HL-60 (cell line): ENCODE data around the gene SUPT3H.

Experiments used
- DNase-seq, 2 experiments: peaks; one replicate each; pipeline ENCODE4 v3.0.0-alpha.2; 2010 to 2020; ENCODE audit warnings: low read depth in 1 of 2, low spot score in 1 of 2
- H3K27ac ChIP-seq: fragments of 250-450 bp; sonication (Bioruptor Pico); replicated peaks from 2 replicates; pipeline ENCODE4 v1.5.1; 2020; ENCODE audit warnings: mild to moderate bottlenecking, moderate library complexity
- H3K27me3 ChIP-seq: fragments of 250-450 bp; sonication (Bioruptor Pico); 2 replicates; pipeline ENCODE4 v1.5.1; 2021; ENCODE audit warnings: mild to moderate bottlenecking, moderate library complexity; ENCODE audit not compliant: insufficient read depth, poor library complexity, severe bottlenecking
- H3K4me3 ChIP-seq: replicated peaks from 2 replicates; pipeline ENCODE4 v1.5.1; 2011; ENCODE audit warnings: mild to moderate bottlenecking, control low read depth, low read length; ENCODE audit not compliant: insufficient read depth
- CTCF ChIP-seq: IDR thresholded peaks from one replicate; pipeline ENCODE4 v1.5.1; 2011; ENCODE audit warnings: low read length, control low read depth, inconsistent platforms; ENCODE audit not compliant: insufficient read depth
- GABPA ChIP-seq: IDR thresholded peaks from 2 replicates; pipeline ENCODE4 v1.6.1; 2012; ENCODE audit warnings: low read depth
- POLR2AphosphoS5 ChIP-seq: IDR thresholded peaks from 2 replicates; pipeline ENCODE4 v1.6.1; 2012; ENCODE audit warnings: low read depth
- REST ChIP-seq: IDR thresholded peaks from 2 replicates; pipeline ENCODE4 v1.6.1; 2012; ENCODE audit warnings: low read depth; ENCODE audit not compliant: insufficient replicate concordance
- SPI1 ChIP-seq: IDR thresholded peaks from 2 replicates; pipeline ENCODE4 v1.6.1; 2012; ENCODE audit warnings: low read depth, mild to moderate bottlenecking, borderline replicate concordance

SUPT3H gene

GRCh38 chr6:44999066-44999465, 378.7 kb downstream of the SUPT3H start:
- TF ChIP-seq REST (no peak), GABPA (no peak), CTCF (no peak), SPI1 (no peak), POLR2AphosphoS5 (no peak)
- no peak for DNase-seq
- H3K27me3 ChIP-seq = no peaks in the 10 kb centered on the region
- no peak overlapping the region for H3K4me3 ChIP-seq
- no peak overlapping the region for H3K27ac ChIP-seq

DNA sequence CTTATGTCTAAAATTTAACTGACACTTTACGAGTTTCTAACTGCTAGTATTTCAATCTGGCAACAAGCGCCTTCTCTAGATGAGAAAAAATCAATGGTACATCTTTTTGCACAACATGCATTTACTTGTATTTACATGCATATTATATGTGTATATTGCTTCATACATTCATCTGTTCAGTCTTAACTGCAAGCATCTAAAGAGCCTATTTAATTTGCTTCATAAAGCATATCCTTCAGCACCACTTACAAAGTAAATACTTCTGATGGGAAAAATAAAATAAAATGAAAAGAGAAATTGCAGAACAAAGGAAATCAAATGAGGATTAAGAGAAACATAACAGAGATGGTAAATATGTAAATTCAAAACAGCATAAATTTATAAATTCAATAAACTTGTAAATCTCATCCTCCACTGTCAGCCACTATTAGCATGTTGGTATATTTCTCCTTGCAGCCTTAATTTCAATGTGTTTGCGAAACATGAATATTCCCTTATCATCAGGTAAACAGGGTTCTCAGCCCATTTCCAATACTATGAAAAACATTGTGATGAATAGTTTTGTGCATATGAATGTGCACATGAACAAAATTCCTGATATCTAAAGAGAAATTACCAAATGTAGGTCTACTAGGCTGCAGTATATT, 382.1 kb downstream of the SUPT3H start:
- Histone ChIP-seq H3K27ac (no peak overlapping the region), H3K4me3 (no peak overlapping the region), H3K27me3 (no peaks in the 10 kb centered on the region)
- no peak for TF ChIP-seq CTCF
- TF ChIP-seq REST = no peak
- no peak for TF ChIP-seq POLR2AphosphoS5
- TF ChIP-seq SPI1 = no peak
- no peak for TF ChIP-seq GABPA
- no peak for DNase-seq

- TF ChIP-seq REST (no peak), POLR2AphosphoS5 (no peak), GABPA (no peak), CTCF (no peak), SPI1 (no peak)
- no peak for DNase-seq
- H3K27ac ChIP-seq = no peak overlapping the region
- no peak overlapping the region for H3K4me3 ChIP-seq
- H3K27me3 ChIP-seq = no peaks in the 10 kb centered on the region
Measured at GRCh38 chr6:44989391-44989790, 388.3 kb downstream of the SUPT3H start.
